GM19463 (cell line): ENCODE measurements around the gene MT1HL1.
"Not testable (repeated sequence)": the region's sequence is repeated elsewhere in the genome, so short reads cannot be mapped to it uniquely, and the experiment has no call there.

Source experiments
- ATAC-seq: cut with Tn5 transposase; IDR thresholded peaks from one replicate; pipeline ENCODE4 v1.9.1; 2021; ENCODE audit warnings: mild to moderate bottlenecking, moderate library complexity; ENCODE audit not compliant: unreplicated experiment

The MT1HL1 gene

GRCh38 chr1:237018896-237019295 lies 14.7 kb upstream of the MT1HL1 start:
- ATAC-seq: no peak

GRCh38 chr1:237016626-237017025 lies 12.4 kb upstream of the MT1HL1 start:
- ATAC-seq: no peak

- ATAC-seq: no peak
These were observed 9.4 kb upstream of the MT1HL1 start for GRCh38 chr1:237013608-237014007.

DNA sequence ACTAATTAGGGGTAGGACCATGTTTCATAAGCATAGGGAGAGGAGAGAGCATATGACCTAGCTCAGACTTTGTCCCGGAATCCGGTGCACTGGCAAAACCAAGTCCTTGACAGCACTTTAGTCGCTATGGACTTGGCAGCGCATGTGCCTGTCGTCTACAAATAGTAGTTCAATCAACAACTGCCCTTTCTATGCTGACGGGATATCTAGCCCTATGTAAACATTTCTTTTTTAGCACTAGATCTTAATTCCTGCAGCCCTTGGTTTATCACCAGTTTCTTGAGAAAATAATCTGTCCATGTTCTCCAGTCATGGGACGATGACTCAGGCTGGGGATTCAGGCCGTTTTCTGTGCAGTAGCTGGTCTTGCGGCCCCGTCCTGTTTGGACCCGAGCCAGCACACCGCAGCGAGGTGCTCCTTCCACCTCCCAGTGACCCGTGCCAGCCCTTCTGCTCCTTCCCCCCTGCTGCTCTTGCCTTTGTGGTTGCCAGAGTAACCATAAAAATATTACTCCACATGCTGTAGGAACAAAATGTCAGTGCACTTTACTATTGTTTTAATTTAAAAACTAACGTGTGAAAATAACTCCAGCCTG lies 8.6 kb upstream of the MT1HL1 start:
- ATAC-seq: no peak

GRCh38 chr1:237012361-237012760 lies 8.1 kb upstream of the MT1HL1 start:
- ATAC-seq: no peak

GRCh38 chr1:237011432-237011831 lies 7.2 kb upstream of the MT1HL1 start:
- no peak for ATAC-seq

DNA sequence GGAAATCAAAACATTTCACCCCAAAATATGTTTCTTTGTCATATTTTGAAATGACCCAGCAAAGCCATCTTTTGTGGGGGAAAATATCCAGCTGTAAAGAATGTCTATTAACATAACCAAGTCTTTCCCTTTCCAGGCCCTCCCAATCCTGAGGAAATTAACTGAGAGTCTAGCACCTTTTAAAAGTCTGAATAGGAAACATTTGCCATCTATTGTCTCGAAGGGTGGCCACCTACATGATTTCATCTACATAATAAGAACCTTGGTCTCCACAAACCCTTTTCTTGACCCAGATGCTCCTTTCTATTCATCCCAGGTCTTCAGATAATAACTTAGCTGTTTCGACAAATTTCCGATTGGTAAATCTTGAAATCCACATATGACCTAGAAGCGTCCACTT lies 5.4 kb upstream of the MT1HL1 start:
- no peak for ATAC-seq

DNA sequence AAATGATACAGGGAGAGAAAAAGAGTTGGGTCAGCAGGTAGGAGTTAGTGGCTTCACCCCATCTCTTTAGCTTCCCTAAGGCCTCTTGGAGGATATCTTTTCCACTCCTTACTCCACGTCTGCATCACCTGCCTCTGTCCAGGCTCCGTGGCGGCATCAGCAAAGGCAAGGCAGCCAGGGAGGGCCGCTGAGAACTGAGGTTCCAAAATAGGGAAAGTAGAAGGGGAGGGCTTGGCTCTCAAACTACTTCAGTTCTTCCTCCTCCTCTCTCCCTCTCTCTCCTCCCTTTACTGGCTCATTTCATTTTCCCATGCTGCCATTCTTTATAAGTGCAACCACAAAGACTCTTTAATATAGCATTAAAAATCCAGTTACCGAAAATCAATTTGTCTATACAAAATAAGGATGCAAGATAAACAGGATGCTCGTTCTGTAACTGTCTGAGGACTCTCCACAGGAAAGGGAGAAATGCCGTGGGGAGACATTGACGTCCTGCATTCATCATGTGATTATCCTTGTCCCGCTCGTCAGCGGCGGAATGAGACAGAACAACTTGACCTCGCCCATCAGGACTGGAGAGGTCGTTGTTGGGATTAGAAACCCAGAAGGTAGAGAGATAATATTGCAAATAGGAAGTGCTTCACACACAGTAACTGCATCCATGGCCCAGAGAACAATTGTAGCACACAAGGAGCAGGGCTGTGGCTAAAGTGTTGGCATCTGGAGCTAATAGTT lies 3.1 kb upstream of the MT1HL1 start:
- no peak for ATAC-seq

- ATAC-seq: no peak
These were observed 1.4 kb upstream of the MT1HL1 start for GRCh38 chr1:237005674-237006073.

- ATAC-seq: no peak
These were observed 725 bp downstream of the MT1HL1 start for GRCh38 chr1:237003516-237003915.

- no peak for ATAC-seq
These were observed 4.0 kb downstream of the MT1HL1 start for GRCh38 chr1:237000191-237000590.

GRCh38 chr1:236998546-236998945 lies 5.7 kb downstream of the MT1HL1 start:
- ATAC-seq: no peak

DNA sequence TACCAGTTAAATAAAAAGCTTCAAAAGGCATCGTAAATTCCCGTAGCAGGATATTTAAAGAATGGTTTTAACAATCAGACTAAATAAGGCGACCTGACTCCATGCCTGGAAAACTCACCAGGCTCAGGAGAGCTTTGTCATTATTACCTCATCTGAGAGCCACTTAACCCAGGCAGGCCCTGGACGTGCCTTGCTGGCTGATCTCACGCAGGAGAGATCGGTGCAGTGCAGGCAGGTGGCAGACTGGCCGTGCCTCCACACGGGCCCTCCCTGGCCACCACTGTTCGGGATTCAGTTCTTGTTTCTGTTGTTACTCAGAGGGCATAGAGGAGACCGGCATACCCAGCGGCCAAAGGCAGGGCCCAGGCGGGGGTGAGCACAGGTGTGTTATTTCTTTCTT lies 6.4 kb downstream of the MT1HL1 start:
- ATAC-seq: no peak

DNA sequence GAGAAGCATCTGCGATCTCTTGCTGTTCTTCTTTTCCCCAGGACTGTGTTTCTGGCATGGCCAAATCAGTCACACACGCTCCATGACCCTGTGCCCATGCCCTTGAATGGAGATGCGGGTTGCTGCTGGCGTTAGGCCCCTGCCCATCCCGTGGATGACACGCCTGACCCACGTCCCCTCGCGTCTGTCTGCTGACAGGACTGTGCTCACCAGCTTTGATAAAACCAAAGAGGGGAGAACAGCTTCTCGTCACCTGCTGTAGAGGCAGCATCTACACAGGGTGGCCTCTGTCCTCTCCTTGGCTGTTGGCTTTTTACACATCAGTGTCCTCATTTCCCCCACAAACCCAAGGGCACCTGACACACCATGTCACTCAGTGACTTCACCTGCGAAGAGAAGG lies 6.9 kb downstream of the MT1HL1 start:
- no peak for ATAC-seq

DNA sequence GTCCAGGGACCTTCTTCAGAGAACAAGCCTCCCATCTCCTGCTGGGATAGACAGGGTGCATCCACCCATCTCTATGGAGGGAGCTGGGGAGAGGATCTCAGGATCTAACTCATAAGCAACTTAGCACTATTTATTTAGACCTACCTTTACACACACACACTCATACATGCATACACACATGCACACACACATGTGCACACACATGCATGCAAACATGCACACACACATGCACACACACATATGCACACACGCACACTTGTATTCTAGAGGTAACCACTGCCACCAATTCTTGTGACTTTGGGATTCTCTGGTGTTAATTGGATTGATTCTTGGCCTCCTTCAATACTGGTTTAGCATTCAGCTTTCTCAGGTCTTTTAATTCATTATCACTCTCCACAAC lies 9.8 kb downstream of the MT1HL1 start:
- no peak for ATAC-seq

DNA sequence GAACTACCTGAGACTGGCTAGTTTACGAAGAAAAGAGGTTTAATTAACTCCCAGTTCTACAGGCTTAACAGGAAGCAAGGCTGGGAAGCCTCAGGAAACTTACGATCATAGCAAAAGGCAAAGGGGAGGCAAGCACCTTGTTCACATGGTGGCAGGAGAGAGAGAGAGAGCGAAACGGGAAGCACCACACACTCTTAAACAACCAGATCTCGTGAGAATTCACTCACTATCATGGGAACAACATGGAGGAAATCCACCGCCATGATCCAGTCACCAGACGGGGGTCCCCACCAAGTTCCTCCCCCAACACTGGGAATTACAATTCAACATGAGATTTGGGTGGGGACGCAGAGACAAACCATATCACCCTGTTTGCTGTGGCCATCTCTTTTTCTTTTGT lies 11.8 kb downstream of the MT1HL1 start:
- ATAC-seq: no peak

DNA sequence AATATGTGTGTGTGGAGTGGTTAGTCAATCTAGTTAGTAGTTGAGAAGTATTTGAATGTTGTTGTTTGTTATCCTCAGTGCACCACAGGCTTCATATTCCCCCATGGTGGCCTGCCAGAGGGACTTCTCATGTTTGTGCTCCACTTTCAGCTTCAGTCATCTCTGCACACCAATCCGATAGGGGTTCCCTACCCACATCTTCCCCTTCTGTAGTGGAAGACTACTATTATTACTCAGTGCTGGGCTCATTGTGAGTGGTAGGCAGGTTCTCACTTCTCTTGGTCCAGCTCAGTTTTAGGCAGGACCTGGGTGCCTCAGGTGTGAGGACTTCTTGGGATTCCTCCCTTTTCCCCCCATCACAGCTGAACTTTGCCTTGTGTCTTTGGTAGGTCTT lies 14.2 kb downstream of the MT1HL1 start:
- peak; percentile 50 for ATAC-seq

DNA sequence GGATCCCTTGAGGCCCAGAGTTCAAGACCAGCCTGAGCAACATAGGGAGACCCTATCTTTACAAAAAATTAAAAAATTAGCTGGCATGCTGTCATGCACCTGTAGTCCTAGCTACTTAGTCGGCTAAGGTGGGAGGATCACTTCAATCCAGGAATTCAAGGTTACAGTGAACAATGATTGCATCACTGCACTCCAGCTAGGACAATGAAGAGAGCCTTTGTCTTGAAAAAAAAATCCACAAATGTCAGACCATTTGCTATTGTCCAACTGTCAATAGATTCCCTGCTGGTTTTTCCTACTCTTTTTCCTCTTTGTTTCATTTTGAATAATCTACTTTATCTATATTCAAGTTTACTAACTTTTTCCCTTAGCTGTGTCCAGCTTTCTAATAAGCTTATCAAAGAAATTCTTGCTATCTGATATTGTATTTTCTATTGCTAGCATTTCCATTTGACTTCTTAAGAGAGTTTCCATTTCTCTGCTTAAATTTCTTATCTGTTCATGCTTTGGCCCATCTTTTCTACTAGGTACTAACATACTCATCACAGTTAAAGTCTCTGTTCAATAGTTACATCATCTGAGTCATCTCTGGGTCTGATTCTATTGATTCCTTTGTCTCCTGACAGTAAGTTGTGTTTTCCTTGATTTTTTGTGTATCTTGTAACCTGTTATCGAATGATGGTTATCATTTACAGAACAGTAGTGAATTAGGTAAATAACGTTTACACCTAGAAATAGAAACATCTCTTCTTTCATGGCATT lies 14.8 kb downstream of the MT1HL1 start:
- ATAC-seq: no peak

DNA sequence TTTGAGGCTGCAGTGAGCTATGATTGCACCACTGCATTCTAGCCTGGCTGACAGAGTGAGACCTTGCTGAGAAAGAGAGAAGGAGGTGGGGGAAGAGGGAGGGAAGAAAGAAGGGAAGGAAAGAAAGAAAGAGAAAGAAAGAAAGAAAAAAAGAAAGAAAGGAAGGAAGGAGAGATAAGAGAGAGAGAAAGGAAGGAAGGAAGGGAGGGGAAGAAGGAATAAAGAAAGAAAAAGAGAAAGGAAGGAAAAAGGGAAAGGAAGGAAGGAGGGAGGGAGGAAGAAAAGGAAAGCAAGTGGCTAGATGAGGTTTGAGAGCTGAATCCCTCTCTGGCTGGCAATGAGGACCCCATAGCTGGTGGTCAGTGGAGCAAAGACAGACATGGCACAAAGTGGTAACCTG lies 20.4 kb downstream of the MT1HL1 start:
- no peak for ATAC-seq

DNA sequence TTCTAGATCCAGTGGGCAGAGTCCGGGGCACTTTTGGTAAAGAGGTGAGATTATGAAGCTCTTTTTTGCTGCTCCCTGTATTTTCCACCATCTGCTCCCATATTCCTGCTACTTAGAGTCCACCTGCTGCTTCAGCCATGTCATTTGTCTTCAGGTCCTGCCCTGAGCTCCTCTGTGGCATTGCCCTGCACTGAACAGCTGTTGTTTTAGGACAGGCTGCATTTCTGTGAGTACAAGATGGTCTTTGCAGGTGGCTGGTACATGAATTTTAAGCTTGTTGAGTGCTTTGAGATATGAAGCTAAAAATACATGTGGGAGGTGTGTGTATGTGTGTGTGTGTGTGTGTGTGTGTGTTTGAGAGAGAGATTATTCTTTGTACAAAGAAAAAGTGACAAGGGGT lies 21.9 kb downstream of the MT1HL1 start:
- ATAC-seq: no peak

GRCh38 chr1:236981431-236981830 lies 22.8 kb downstream of the MT1HL1 start:
- not testable (repeated sequence) for ATAC-seq

DNA sequence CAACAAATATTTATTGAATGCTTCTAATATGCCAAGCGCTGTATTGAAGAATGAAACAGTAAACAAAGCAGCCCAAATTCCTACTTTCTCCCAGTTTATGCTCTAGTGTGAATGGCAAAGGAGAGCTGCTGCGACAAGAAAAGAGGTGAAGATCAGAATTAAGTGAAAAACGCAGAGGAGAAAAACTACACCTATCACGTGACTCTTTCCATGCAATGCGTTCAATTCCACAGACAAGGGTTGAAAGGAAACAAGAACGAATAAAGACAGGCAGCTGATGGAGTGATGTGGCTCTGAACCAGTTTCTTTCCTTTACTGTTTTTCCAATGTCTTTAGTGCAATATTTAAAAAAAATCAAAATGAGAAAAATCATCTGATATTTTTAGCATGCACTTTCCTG lies 23.6 kb downstream of the MT1HL1 start:
- ATAC-seq: no peak
